OCI-LY7 (cell line): ENCODE results near the gene GYS1. TPM values are rescaled to one million over a fixed set of nuclear protein-coding genes. Genes with fewer than 3 reads are reported as not detected.
"Not testable (repeated sequence)": the region's sequence is repeated elsewhere in the genome, so short reads cannot be mapped to it uniquely, and the experiment has no call there.

Source experiments
- BruUV-seq: library from RNA; stranded (reverse); fragments of 400-500 nt; replicated peaks from 2 replicates; lab custom pipeline; 2021; lab: Mats Ljungman, UMichigan
- CTCF ChIA-PET: fragments of 300-600 bp; sonication (Branson Sonifier 250); formaldehyde crosslinking; loops from one replicate; lab custom pipeline; 2022; ENCODE audit warnings: antibody characterized with exemption; ENCODE audit not compliant: unreplicated experiment; lab: Charles Lee
- POLR2A ChIA-PET: fragments of 300-600 bp; sonication (Branson Sonifier 250); formaldehyde crosslinking; loops from one replicate; lab custom pipeline; 2022; ENCODE audit warnings: antibody characterized with exemption; lab: Charles Lee
- DNase-seq: peaks from one replicate; pipeline ENCODE4 v3.0.0-alpha.2; 2015; ENCODE audit warnings: low spot score
- H2AFZ ChIP-seq: fragments of 200-600 bp; sonication (generic), shearing (Covaris generic); 2 replicates; pipeline ENCODE4 v1.6.1; 2014; ENCODE audit warnings: mild to moderate bottlenecking, antibody characterized with exemption, low read length, moderate library complexity
- H3K27ac ChIP-seq: fragments of 200-600 bp; sonication (generic); 2 replicates; pipeline ENCODE4 v1.5.1; 2014; ENCODE audit warnings: mixed run types, low read depth, mild to moderate bottlenecking, moderate library complexity, low read length, inconsistent platforms; ENCODE audit not compliant: poor library complexity, severe bottlenecking
- H3K36me3 ChIP-seq: fragments of 200-600 bp; sonication (generic); 2 replicates; pipeline ENCODE4 v1.6.1; 2014; ENCODE audit warnings: mild to moderate bottlenecking, antibody characterized with exemption, low read length, moderate library complexity, mixed read lengths; ENCODE audit not compliant: insufficient read depth
- H3K4me1 ChIP-seq: fragments of 200-600 bp; sonication (generic); 2 replicates; pipeline ENCODE4 v1.5.1; 2014; ENCODE audit warnings: mild to moderate bottlenecking, low read length; ENCODE audit not compliant: insufficient read depth, poor library complexity, severe bottlenecking
- H3K4me2 ChIP-seq: fragments of 200-600 bp; sonication (generic); 2 replicates; pipeline ENCODE4 v1.6.1; 2014; ENCODE audit warnings: mild to moderate bottlenecking, low read length
- H3K4me3 ChIP-seq: fragments of 200-600 bp; sonication (generic); 2 replicates; pipeline ENCODE4 v1.5.1; 2014; ENCODE audit warnings: mild to moderate bottlenecking, low read depth, low read length; ENCODE audit not compliant: poor library complexity, severe bottlenecking
- H3K79me2 ChIP-seq: fragments of 200-600 bp; sonication (generic); 2 replicates; pipeline ENCODE4 v1.6.1; 2016; ENCODE audit warnings: low read depth, mild to moderate bottlenecking, low read length, moderate library complexity, mixed read lengths; ENCODE audit not compliant: insufficient read depth
- H3K9me2 ChIP-seq: fragments of 200-600 bp; sonication (generic); 2 replicates; pipeline ENCODE4 v1.6.1; 2016; ENCODE audit warnings: mild to moderate bottlenecking, low read length, mixed read lengths; ENCODE audit not compliant: insufficient read depth
- H3K9me3 ChIP-seq: fragments of 200-600 bp; sonication (generic); 2 replicates; pipeline ENCODE4 v1.6.1; 2014; ENCODE audit warnings: mild to moderate bottlenecking, mixed run types, low read length, mixed read lengths
- H4K20me1 ChIP-seq: fragments of 200-600 bp; sonication (generic); 2 replicates; pipeline ENCODE4 v1.6.1; 2014; ENCODE audit warnings: mild to moderate bottlenecking, antibody characterized with exemption, low read length, moderate library complexity, mixed read lengths; ENCODE audit not compliant: insufficient read depth
- EZH2phosphoT487 ChIP-seq: fragments of 200-600 bp; sonication (generic); IDR thresholded peaks from 2 replicates; pipeline ENCODE4 v1.6.1; 2018; ENCODE audit warnings: low read depth, borderline replicate concordance, mild to moderate bottlenecking, mixed run types, antibody characterized with exemption, low read length, moderate library complexity, mixed read lengths
- intact Hi-C: fragments of 100-400 bp; cut with micrococcal nuclease; formaldehyde crosslinking; loops from one replicate; pipeline ENCODE4 v1.10.0; 2022; ENCODE audit not compliant: unreplicated experiment
- microRNA-seq: library from miRNA; unstranded; fragments of <30 nt; microRNA quantifications from one replicate; pipeline ENCODE4 v1.2.0, GENCODE V29; 2022; ENCODE audit warnings: borderline replicate concordance
- small RNA-seq: library from RNA; depleted of rRNA; stranded (forward); fragments of <200 nt; gene quantifications from one replicate; pipeline ENCODE3, GENCODE V24; 2014
- total RNA-seq, 2 experiments: library from RNA; depleted of rRNA in 1 of 2; stranded (reverse); fragments of >200 nt in 1 of 2; shearing (Covaris generic) in 1 of 2; gene quantifications; 2 replicates each; pipeline ENCODE4 v1.2.3, GENCODE V29; 2014 to 2022
- TF ChIP-seq, protein P1 (sequence below): fragments of 200-600 bp; sonication (generic); conservative IDR thresholded peaks from 2 replicates; pipeline ENCODE4 v1.5.1; 2014; ENCODE audit warnings: mild to moderate bottlenecking, antibody characterized with exemption, low read length, moderate library complexity, mixed read lengths

The GYS1 gene
- total RNA-seq, 2 experiments from 2014 or later: 20.0 to 29.9 TPM

DNA sequence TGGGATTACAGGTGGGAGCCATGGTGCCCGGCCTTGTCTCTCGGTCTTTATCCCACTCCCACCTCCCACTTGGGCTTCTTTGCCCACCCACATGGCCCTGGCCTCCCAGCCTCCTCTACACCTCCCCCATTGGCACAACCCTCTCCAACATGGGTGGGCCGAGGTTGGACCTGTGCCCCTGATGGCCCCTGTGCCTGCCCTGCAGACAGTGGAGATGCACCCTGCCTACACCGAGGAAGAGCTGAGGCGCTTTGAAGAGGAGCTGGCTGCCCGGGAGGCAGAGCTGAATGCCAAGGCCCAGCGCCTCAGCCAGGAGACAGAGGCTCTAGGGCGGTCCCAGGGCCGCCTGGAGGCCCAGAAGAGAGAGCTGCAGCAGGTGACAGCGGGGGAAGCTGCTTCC is 72.2 kb downstream of the GYS1 start:
- H3K36me3 ChIP-seq: peaks cover 24% of the 10 kb centered on the region
- CTCF ChIA-PET: no interaction called here
- H2AFZ ChIP-seq: no peak overlapping the region
- H3K9me3 ChIP-seq: no peaks in the 10 kb centered on the region
- POLR2A ChIA-PET: no interaction called here
- H3K9me2 ChIP-seq: no peaks in the 10 kb centered on the region
- no peak overlapping the region for H3K4me2 ChIP-seq
- no peaks in the 10 kb centered on the region for H4K20me1 ChIP-seq
- no peak for DNase-seq
- no TSS peak for BruUV-seq
- intact Hi-C loops: no loop called here
- peaks cover 17% of the 10 kb centered on the region for H3K4me1 ChIP-seq
- no peak overlapping the region for H3K27ac ChIP-seq
- H3K79me2 ChIP-seq: no peaks in the 10 kb centered on the region
- TF ChIP-seq, protein P1, sequence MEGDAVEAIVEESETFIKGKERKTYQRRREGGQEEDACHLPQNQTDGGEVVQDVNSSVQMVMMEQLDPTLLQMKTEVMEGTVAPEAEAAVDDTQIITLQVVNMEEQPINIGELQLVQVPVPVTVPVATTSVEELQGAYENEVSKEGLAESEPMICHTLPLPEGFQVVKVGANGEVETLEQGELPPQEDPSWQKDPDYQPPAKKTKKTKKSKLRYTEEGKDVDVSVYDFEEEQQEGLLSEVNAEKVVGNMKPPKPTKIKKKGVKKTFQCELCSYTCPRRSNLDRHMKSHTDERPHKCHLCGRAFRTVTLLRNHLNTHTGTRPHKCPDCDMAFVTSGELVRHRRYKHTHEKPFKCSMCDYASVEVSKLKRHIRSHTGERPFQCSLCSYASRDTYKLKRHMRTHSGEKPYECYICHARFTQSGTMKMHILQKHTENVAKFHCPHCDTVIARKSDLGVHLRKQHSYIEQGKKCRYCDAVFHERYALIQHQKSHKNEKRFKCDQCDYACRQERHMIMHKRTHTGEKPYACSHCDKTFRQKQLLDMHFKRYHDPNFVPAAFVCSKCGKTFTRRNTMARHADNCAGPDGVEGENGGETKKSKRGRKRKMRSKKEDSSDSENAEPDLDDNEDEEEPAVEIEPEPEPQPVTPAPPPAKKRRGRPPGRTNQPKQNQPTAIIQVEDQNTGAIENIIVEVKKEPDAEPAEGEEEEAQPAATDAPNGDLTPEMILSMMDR: no peak
- no peak for TF ChIP-seq EZH2phosphoT487
- H3K4me3 ChIP-seq: no peak overlapping the region

DNA sequence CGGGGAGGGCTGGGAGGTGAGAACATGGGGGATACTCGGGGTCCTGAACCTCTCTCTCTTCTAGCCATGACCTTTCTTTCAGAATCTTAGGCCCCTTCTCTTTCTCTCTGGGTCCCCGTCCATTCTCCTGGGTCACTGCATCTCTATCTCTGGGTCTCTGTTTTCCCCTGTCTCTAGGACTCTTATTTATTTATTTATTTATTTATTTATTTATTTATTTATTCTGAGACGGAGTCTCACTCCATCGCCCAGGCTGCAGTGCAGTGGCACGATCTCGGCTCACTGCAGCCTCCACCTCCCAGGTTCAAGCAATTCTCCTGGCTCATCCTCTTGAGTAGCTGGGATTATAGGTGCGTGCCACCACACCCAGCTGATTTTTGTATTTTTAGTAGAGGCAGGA is 73.8 kb downstream of the GYS1 start:
- Histone ChIP-seq H3K4me1 (peaks cover 17% of the 10 kb centered on the region), H3K36me3 (peaks cover 37% of the 10 kb centered on the region)
- H3K4me2 ChIP-seq, CTCF ChIA-PET, H4K20me1 ChIP-seq, H3K9me3 ChIP-seq, H3K9me2 ChIP-seq, H2AFZ ChIP-seq, H3K4me3 ChIP-seq, DNase-seq, intact Hi-C loops, BruUV-seq, H3K27ac ChIP-seq, H3K79me2 ChIP-seq: not testable (repeated sequence)
- POLR2A ChIA-PET: interaction anchor here (1.0 kb wide), 1 partner anchor 35 kb away, joined by 7 read pairs; the partner anchor contains the start of gene BAX

DNA sequence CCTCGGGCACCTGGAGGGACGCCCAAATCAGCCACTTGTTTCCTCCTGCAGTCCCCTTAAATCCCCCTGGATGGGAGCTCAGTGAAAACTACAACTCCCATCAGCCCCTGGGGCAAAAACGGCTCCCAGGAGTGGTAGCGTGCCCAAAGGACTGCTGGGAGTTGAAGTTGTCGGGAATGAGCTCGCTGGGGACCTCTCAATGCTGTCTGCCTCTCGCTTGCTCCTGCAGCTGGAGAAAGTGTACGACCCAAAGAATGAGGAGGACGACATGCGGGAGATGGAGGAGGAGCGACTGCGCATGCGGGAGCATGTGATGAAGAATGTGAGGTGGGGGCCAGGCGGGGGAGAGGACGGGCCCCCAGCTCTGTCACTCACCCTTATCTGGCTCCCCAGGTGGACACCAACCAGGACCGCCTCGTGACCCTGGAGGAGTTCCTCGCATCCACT is 74.3 kb downstream of the GYS1 start:
- peak overlapping the region; percentile 42; the same call in 1 of the 2 replicates for H2AFZ ChIP-seq
- no peaks in the 10 kb centered on the region for H3K79me2 ChIP-seq
- H3K4me3 ChIP-seq: peak overlapping the region; percentile 44
- peak overlapping the region; percentile 83 for H3K27ac ChIP-seq
- ChIA-PET POLR2A (interaction anchor here (1.0 kb wide), 2 partner anchors 36 to 45 kb away, joined by 3 to 7 read pairs; partner anchors contain the start of gene BAX), CTCF (no interaction called here)
- BruUV-seq: no TSS peak
- H3K9me2 ChIP-seq: no peaks in the 10 kb centered on the region
- H3K4me1 ChIP-seq: peaks cover 17% of the 10 kb centered on the region
- TF ChIP-seq, protein P1: no peak
- TF ChIP-seq EZH2phosphoT487: no peak
- DNase-seq: peak; percentile 77
- intact Hi-C loops: no loop called here
- peak overlapping the region; percentile 64 for H3K4me2 ChIP-seq
- H3K9me3 ChIP-seq: no peaks in the 10 kb centered on the region
- peaks cover 40% of the 10 kb centered on the region for H3K36me3 ChIP-seq
- no peaks in the 10 kb centered on the region for H4K20me1 ChIP-seq

Small RNAs within 50 kb of the gene (microRNA-seq; reads per million reads assigned to microRNA genes)
- gene MIR6798: not detected

Small RNAs within 50 kb of the gene (small RNA-seq; reads per million reads assigned to genes)
- gene AC026803.1 (not detected), gene MIR6798 (not detected)

Other genes with a start within 250 kb of the GYS1 start
- gene IZUMO1, start 246.4 kb downstream of the GYS1 start, total RNA-seq (2014; rRNA removed; shearing (Covaris generic)): not detected in 2 replicates
- not detected in 2 replicates for gene IZUMO1, start 246.4 kb downstream of the GYS1 start, total RNA-seq (2022)
- gene FUT1, start 240.7 kb downstream of the GYS1 start, total RNA-seq (2014; rRNA removed; shearing (Covaris generic)): 0.03 and 0.08 TPM in 2 replicates
- not detected in 2 replicates for gene FUT1, start 240.7 kb downstream of the GYS1 start, total RNA-seq (2022)
- gene FGF21, start 237.8 kb downstream of the GYS1 start, total RNA-seq (2014; rRNA removed; shearing (Covaris generic)): not detected in 2 replicates
- gene FGF21, start 237.8 kb downstream of the GYS1 start, total RNA-seq (2022): not detected in 2 replicates
- gene BCAT2, start 182.3 kb downstream of the GYS1 start, total RNA-seq (2014; rRNA removed; shearing (Covaris generic)): 44.5 and 47.2 TPM in 2 replicates
- gene BCAT2, start 182.3 kb downstream of the GYS1 start, total RNA-seq (2022): 35.9 and 53.0 TPM in 2 replicates
- 4.5 and 4.9 TPM in 2 replicates for gene HSD17B14, start 156.8 kb downstream of the GYS1 start, total RNA-seq (2014; rRNA removed; shearing (Covaris generic))
- 1.8 and 3.2 TPM in 2 replicates for gene HSD17B14, start 156.8 kb downstream of the GYS1 start, total RNA-seq (2022)
- gene PLEKHA4, start 124.7 kb downstream of the GYS1 start, total RNA-seq (2014; rRNA removed; shearing (Covaris generic)): 4.7 and 8.4 TPM in 2 replicates
- 8.1 and 8.8 TPM in 2 replicates for gene PLEKHA4, start 124.7 kb downstream of the GYS1 start, total RNA-seq (2022)
- 31.5 and 31.7 TPM in 2 replicates for gene PPP1R15A, start 120.9 kb downstream of the GYS1 start, total RNA-seq (2014; rRNA removed; shearing (Covaris generic))
- gene PPP1R15A, start 120.9 kb downstream of the GYS1 start, total RNA-seq (2022): 23.4 and 23.8 TPM in 2 replicates
- 0.47 TPM in 1 of 2 replicates, not detected in the other for gene TULP2, start 94.6 kb downstream of the GYS1 start, total RNA-seq (2014; rRNA removed; shearing (Covaris generic))
- 1.6 and 2.9 TPM in 2 replicates for gene TULP2, start 94.6 kb downstream of the GYS1 start, total RNA-seq (2022)
- gene NUCB1, start 93.0 kb downstream of the GYS1 start, total RNA-seq (2014; rRNA removed; shearing (Covaris generic)): 72.6 and 88.7 TPM in 2 replicates
- 73.6 and 85.3 TPM in 2 replicates for gene NUCB1, start 93.0 kb downstream of the GYS1 start, total RNA-seq (2022)
- not detected in 2 replicates for gene DHDH, start 59.6 kb downstream of the GYS1 start, total RNA-seq (2014; rRNA removed; shearing (Covaris generic))
- 0.53 TPM in 1 of 2 replicates, not detected in the other for gene DHDH, start 59.6 kb downstream of the GYS1 start, total RNA-seq (2022)
- 94.9 and 95.2 TPM in 2 replicates for gene BAX, start 38.4 kb downstream of the GYS1 start, total RNA-seq (2014; rRNA removed; shearing (Covaris generic))
- 83.9 and 93.7 TPM in 2 replicates for gene BAX, start 38.4 kb downstream of the GYS1 start, total RNA-seq (2022)
- 562 and 602 TPM in 2 replicates for gene FTL, start 28.0 kb downstream of the GYS1 start, total RNA-seq (2014; rRNA removed; shearing (Covaris generic))
- 438 and 467 TPM in 2 replicates for gene FTL, start 28.0 kb downstream of the GYS1 start, total RNA-seq (2022)
- gene RUVBL2, start 578 bp upstream of the GYS1 start, total RNA-seq (2014; rRNA removed; shearing (Covaris generic)): 265 and 272 TPM in 2 replicates
- gene RUVBL2, start 578 bp upstream of the GYS1 start, total RNA-seq (2022): 125 and 146 TPM in 2 replicates
- 1.1 TPM in 1 of 2 replicates, not detected in the other for gene LHB, start 23.8 kb upstream of the GYS1 start, total RNA-seq (2014; rRNA removed; shearing (Covaris generic))
- gene LHB, start 23.8 kb upstream of the GYS1 start, total RNA-seq (2022): not detected in 2 replicates
- not detected in 2 replicates for gene CGB3, start 31.0 kb upstream of the GYS1 start, total RNA-seq (2014; rRNA removed; shearing (Covaris generic))
- gene CGB3, start 31.0 kb upstream of the GYS1 start, total RNA-seq (2022): not detected in 2 replicates
- not detected in 2 replicates for gene CGB2, start 38.6 kb upstream of the GYS1 start, total RNA-seq (2014; rRNA removed; shearing (Covaris generic))
- gene CGB2, start 38.6 kb upstream of the GYS1 start, total RNA-seq (2022): not detected in 2 replicates
- not detected in 2 replicates for gene CGB1, start 43.6 kb upstream of the GYS1 start, total RNA-seq (2014; rRNA removed; shearing (Covaris generic))
- gene CGB1, start 43.6 kb upstream of the GYS1 start, total RNA-seq (2022): not detected in 2 replicates
- gene CGB5, start 50.5 kb upstream of the GYS1 start, total RNA-seq (2014; rRNA removed; shearing (Covaris generic)): not detected in 2 replicates
- not detected in 2 replicates for gene CGB5, start 50.5 kb upstream of the GYS1 start, total RNA-seq (2022)
- not detected in 2 replicates for gene CGB8, start 55.8 kb upstream of the GYS1 start, total RNA-seq (2014; rRNA removed; shearing (Covaris generic))
- not detected in 2 replicates for gene CGB8, start 55.8 kb upstream of the GYS1 start, total RNA-seq (2022)
- not detected in 2 replicates for gene CGB7, start 64.4 kb upstream of the GYS1 start, total RNA-seq (2014; rRNA removed; shearing (Covaris generic))
- gene CGB7, start 64.4 kb upstream of the GYS1 start, total RNA-seq (2022): not detected in 2 replicates
- not detected in 2 replicates for gene NTF4, start 71.5 kb upstream of the GYS1 start, total RNA-seq (2014; rRNA removed; shearing (Covaris generic))
- gene NTF4, start 71.5 kb upstream of the GYS1 start, total RNA-seq (2022): not detected in 2 replicates
- not detected in 2 replicates for gene KCNA7, start 79.4 kb upstream of the GYS1 start, total RNA-seq (2014; rRNA removed; shearing (Covaris generic))
- not detected in 2 replicates for gene KCNA7, start 79.4 kb upstream of the GYS1 start, total RNA-seq (2022)
- 392 and 446 TPM in 2 replicates for gene SNRNP70, start 92.1 kb upstream of the GYS1 start, total RNA-seq (2014; rRNA removed; shearing (Covaris generic))
- gene SNRNP70, start 92.1 kb upstream of the GYS1 start, total RNA-seq (2022): 181 and 198 TPM in 2 replicates
- 5.5 and 14.7 TPM in 2 replicates for gene LIN7B, start 121.1 kb upstream of the GYS1 start, total RNA-seq (2014; rRNA removed; shearing (Covaris generic))
- 3.6 and 4.8 TPM in 2 replicates for gene LIN7B, start 121.1 kb upstream of the GYS1 start, total RNA-seq (2022)
- gene C19orf73, start 125.8 kb upstream of the GYS1 start, total RNA-seq (2014; rRNA removed; shearing (Covaris generic)): 5.9 and 8.3 TPM in 2 replicates
- 2.5 and 4.4 TPM in 2 replicates for gene C19orf73, start 125.8 kb upstream of the GYS1 start, total RNA-seq (2022)
- gene PPFIA3, start 126.2 kb upstream of the GYS1 start, total RNA-seq (2014; rRNA removed; shearing (Covaris generic)): 17.1 and 21.2 TPM in 2 replicates
- gene PPFIA3, start 126.2 kb upstream of the GYS1 start, total RNA-seq (2022): 16.2 and 17.8 TPM in 2 replicates
- not detected in 2 replicates for gene HRC, start 162.1 kb upstream of the GYS1 start, total RNA-seq (2014; rRNA removed; shearing (Covaris generic))
- not detected in 2 replicates for gene HRC, start 162.1 kb upstream of the GYS1 start, total RNA-seq (2022)
- 11.6 and 20.9 TPM in 2 replicates for gene TRPM4, start 164.5 kb upstream of the GYS1 start, total RNA-seq (2014; rRNA removed; shearing (Covaris generic))
- 36.2 and 44.2 TPM in 2 replicates for gene TRPM4, start 164.5 kb upstream of the GYS1 start, total RNA-seq (2022)